B cell (primary cell): ENCODE measurements around the gene OSBPL5. TPM values are rescaled to one million over a fixed set of nuclear protein-coding genes. Genes with fewer than 3 reads are reported as not detected.

Experiments
- ATAC-seq: fragments of 200-7000 bp; cut with Tn5 transposase; one replicate; pipeline ENCODE4 v1.10.0; 2021; ENCODE audit warnings: low read depth, mild to moderate bottlenecking, moderate number of reproducible peaks, moderate library complexity
- CTCF ChIA-PET: fragments of 350-600 bp; sonication (Branson Sonifier 250); formaldehyde crosslinking; loops from one replicate; lab custom pipeline; 2021; ENCODE audit warnings: antibody characterized with exemption, inconsistent platforms; lab: Charles Lee
- POLR2A ChIA-PET: fragments of 350-600 bp; sonication (Branson Sonifier 250); formaldehyde crosslinking; loops from one replicate; lab custom pipeline; 2021; ENCODE audit warnings: antibody characterized with exemption; lab: Charles Lee
- DNase-seq: peaks from one replicate; pipeline ENCODE4 v3.0.0; 2013
- H2AFZ ChIP-seq: 2 replicates; pipeline ENCODE4 v1.6.1; 2012; ENCODE audit warnings: mild to moderate bottlenecking, low read depth, low read length; ENCODE audit not compliant: insufficient read depth, poor library complexity, severe bottlenecking
- H3K27ac ChIP-seq, 2 donors: 1 replicate in 1 of 2; 2 replicates in 1 of 2; pipeline ENCODE4 v1.5.1; 2012 to 2013; ENCODE audit warnings: low read length in 2 of 2, mild to moderate bottlenecking in 2 of 2, moderate library complexity in 1 of 2
- H3K27me3 ChIP-seq, 4 experiments: fragments of 200-600 bp in 1 of 4; sonication (generic) in 1 of 4; replicated peaks in 1 of 4; 1 replicate in 2 of 4; 2 replicates in 2 of 4; pipeline versions ENCODE4 v1.6.1 to v1.7.0; 2013 to 2016; ENCODE audit warnings: low read length in 3 of 4, mild to moderate bottlenecking in 2 of 4, mixed read lengths in 1 of 4, moderate library complexity in 1 of 4; ENCODE audit not compliant: insufficient read depth in 4 of 4, control insufficient read depth in 3 of 4; ENCODE audit errors: control extremely low read depth in 1 of 4
- H3K36me3 ChIP-seq, 2 experiments: replicated peaks in 1 of 2; 1 replicate in 1 of 2; 2 replicates in 1 of 2; pipeline versions ENCODE4 v1.6.1 to v1.7.1; 2013; ENCODE audit warnings: low read length in 1 of 2; ENCODE audit not compliant: insufficient read depth in 2 of 2, control insufficient read depth in 1 of 2; ENCODE audit errors: control extremely low read depth in 1 of 2, extremely low read depth in 1 of 2
- H3K4me1 ChIP-seq, 2 donors: fragments of 200-600 bp in 1 of 2; sonication (generic) in 1 of 2; 1 replicate in 1 of 2; 2 replicates in 1 of 2; pipeline versions ENCODE4 v1.5.1 to v1.6.1; 2013 to 2017; ENCODE audit warnings: low read length in 2 of 2; ENCODE audit not compliant: control insufficient read depth in 2 of 2, insufficient read depth in 2 of 2
- H3K4me2 ChIP-seq: replicated peaks from 2 replicates; pipeline ENCODE3; 2012; ENCODE audit warnings: mild to moderate bottlenecking, low read depth, low read length; ENCODE audit not compliant: poor library complexity, severe bottlenecking
- H3K4me3 ChIP-seq, 5 experiments: fragments of 200-600 bp in 1 of 5; sonication (generic) in 1 of 5; 1 replicate in 3 of 5; 2 replicates in 2 of 5; pipeline versions ENCODE4 v1.5.1 to v1.7.0; 2011 to 2016; ENCODE audit warnings: low read length in 4 of 5, mild to moderate bottlenecking in 4 of 5, low read depth in 2 of 5, control low read depth in 1 of 5, moderate library complexity in 1 of 5; ENCODE audit not compliant: insufficient read depth in 1 of 5; ENCODE audit errors: control extremely low read depth in 1 of 5, extremely low read depth in 1 of 5
- H3K79me2 ChIP-seq: fragments of 200-600 bp; sonication (generic); one replicate; pipeline ENCODE4 v1.6.0; 2016; ENCODE audit warnings: low read length; ENCODE audit not compliant: control insufficient read depth, insufficient read depth
- H3K9ac ChIP-seq: fragments of 200-600 bp; sonication (generic); 2 replicates; pipeline ENCODE4 v1.6.1; 2017; ENCODE audit warnings: mild to moderate bottlenecking, low read length, moderate library complexity
- H3K9me3 ChIP-seq, 3 donors: one replicate each; pipeline versions ENCODE4 v1.6.1 to v1.7.1; 2013; ENCODE audit warnings: low read length in 2 of 3; ENCODE audit not compliant: control insufficient read depth in 2 of 3, insufficient read depth in 1 of 3; ENCODE audit errors: control extremely low read depth in 1 of 3
- H4K20me1 ChIP-seq: 2 replicates; pipeline ENCODE4 v1.6.0; 2012; ENCODE audit warnings: mild to moderate bottlenecking, low read length; ENCODE audit not compliant: insufficient read depth, control insufficient read depth, poor library complexity, severe bottlenecking
- H3K27ac Mint-ChIP-seq: one replicate; pipeline ENCODE4 v1.8.0; 2021; ENCODE audit warnings: mixed read lengths
- H3K27me3 Mint-ChIP-seq: one replicate; pipeline ENCODE4 v1.8.0; 2021; ENCODE audit warnings: mixed read lengths
- H3K4me1 Mint-ChIP-seq: one replicate; pipeline ENCODE4 v1.8.0; 2021; ENCODE audit warnings: mixed read lengths
- H3K4me3 Mint-ChIP-seq: one replicate; pipeline ENCODE4 v1.8.0; 2021; ENCODE audit warnings: mixed read lengths
- H3K9me3 Mint-ChIP-seq: one replicate; pipeline ENCODE4 v1.8.0; 2022; ENCODE audit warnings: mixed read lengths; ENCODE audit not compliant: insufficient read depth
- EZH2 ChIP-seq: IDR thresholded peaks from 2 replicates; pipeline ENCODE4 v1.6.1; 2012; ENCODE audit warnings: borderline replicate concordance, low read depth, mild to moderate bottlenecking, moderate library complexity, low read length; ENCODE audit not compliant: insufficient read depth, poor library complexity, severe bottlenecking
- WGBS: methylation state at CpG from one replicate; pipeline ENCODE4 v1.1.5; 2013; ENCODE audit warnings: missing lambda C conversion rate; ENCODE audit not compliant: insufficient coverage; 5-methylcytosine and 5-hydroxymethylcytosine counted together
- intact Hi-C: fragments of 100-400 bp; cut with micrococcal nuclease; formaldehyde crosslinking; loops from one replicate; pipeline ENCODE4 v1.10.0; 2022
- polyA plus RNA-seq: library from polyadenylated mRNA; depleted of rRNA; stranded (reverse); fragments of >200 nt; gene quantifications from 2 replicates; pipeline ENCODE4 v1.2.3, GENCODE V29; 2012
- total RNA-seq, 2 donors: library from RNA; stranded (reverse); fragments of 120-200 nt in 1 of 2; gene quantifications; 1 replicate in 1 of 2; 2 replicates in 1 of 2; pipeline versions ENCODE4 v1.2.3 to v1.2.4, GENCODE V29; 2013 to 2022
- TF ChIP-seq, protein P1 (sequence below): fragments of 200-600 bp; IDR thresholded peaks from one replicate; pipeline ENCODE4 v1.8.0; 2022; ENCODE audit warnings: antibody characterized with exemption, mild to moderate bottlenecking

OSBPL5 gene
- total and polyA plus RNA-seq, 2 donors (not counting 1 experiment from before 2014, with no cell fraction given) = 0.15 to 1.2 TPM

DNA sequence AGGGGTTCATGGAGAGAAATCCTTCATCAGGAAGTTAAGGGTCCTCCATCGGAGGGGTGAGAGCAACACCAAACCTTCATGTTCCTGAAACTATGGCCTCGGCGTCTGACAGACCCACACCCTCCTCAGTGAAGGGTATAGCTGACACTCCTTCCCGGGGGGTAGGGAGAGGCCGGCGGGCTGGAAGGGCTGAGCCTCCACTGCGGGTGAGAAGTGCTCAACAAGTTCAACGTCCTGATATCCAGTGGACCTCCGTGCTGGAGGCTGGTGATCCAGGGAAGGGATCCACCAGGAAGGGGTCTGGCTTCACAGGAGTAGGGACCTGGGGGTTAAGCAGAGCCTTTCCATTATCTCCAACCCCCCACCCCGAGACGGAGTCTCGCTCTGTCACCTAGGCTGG, 120.2 kb downstream of the OSBPL5 start:
- POLR2A ChIA-PET = no interaction called here
- Histone ChIP-seq H3K4me2 (no peak overlapping the region), H3K4me1 (peaks cover 5 to 9% of the 10 kb centered on the region in 2 donors), H4K20me1 (peaks cover 81% of the 10 kb centered on the region), H2AFZ (no peak overlapping the region), H3K27ac (no peak overlapping the region), H3K9ac (no peak overlapping the region), H3K27me3 (no peaks in the 10 kb centered on the region), H3K9me3 (no peaks in the 10 kb centered on the region), H3K4me3 (no peak overlapping the region), H3K36me3 (peaks cover 0 to 42% of the 10 kb centered on the region in 2 experiments), H3K79me2 (peaks cover 74% of the 10 kb centered on the region)
- no peak for DNase-seq
- Mint-ChIP-seq H3K27ac (no peak overlapping the region), H3K4me1 (peaks cover 10% of the 10 kb centered on the region), H3K27me3 (no peaks in the 10 kb centered on the region), H3K9me3 (no peaks in the 10 kb centered on the region), H3K4me3 (no peak overlapping the region)
- WGBS = 95% methylated on average over 6 of the region's 12 CpGs
- CTCF ChIA-PET = interaction anchor here (3.0 kb wide), 1 partner anchor 46 kb away, joined by 10 read pairs; no protein-coding TSS in a partner anchor
- intact Hi-C loops = no loop called here
- no peak for ATAC-seq
- no peak for TF ChIP-seq EZH2
- TF ChIP-seq, protein P1, sequence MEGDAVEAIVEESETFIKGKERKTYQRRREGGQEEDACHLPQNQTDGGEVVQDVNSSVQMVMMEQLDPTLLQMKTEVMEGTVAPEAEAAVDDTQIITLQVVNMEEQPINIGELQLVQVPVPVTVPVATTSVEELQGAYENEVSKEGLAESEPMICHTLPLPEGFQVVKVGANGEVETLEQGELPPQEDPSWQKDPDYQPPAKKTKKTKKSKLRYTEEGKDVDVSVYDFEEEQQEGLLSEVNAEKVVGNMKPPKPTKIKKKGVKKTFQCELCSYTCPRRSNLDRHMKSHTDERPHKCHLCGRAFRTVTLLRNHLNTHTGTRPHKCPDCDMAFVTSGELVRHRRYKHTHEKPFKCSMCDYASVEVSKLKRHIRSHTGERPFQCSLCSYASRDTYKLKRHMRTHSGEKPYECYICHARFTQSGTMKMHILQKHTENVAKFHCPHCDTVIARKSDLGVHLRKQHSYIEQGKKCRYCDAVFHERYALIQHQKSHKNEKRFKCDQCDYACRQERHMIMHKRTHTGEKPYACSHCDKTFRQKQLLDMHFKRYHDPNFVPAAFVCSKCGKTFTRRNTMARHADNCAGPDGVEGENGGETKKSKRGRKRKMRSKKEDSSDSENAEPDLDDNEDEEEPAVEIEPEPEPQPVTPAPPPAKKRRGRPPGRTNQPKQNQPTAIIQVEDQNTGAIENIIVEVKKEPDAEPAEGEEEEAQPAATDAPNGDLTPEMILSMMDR = no peak

DNA sequence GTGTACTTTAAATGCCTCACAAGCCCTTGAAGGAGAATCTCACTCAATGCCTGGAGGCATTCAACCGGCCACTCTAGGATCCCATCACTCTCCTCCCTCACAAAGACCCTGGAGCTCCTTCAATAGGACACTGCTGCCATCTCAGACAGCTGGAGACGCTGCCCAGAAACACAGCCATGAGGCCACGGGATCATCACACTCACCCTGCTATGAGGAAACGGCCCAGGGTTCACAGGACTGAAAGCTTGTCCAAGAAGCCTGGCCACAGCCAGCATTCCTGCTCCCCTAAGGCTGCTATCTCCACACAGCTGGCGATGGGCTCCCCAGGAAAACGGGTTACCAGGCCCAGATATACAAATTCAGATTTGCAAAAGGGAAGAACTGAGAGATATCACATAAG, 121.1 kb downstream of the OSBPL5 start:
- intact Hi-C loops = no loop called here
- peaks cover 2% of the 10 kb centered on the region for H3K4me1 Mint-ChIP-seq
- TF ChIP-seq, protein P1 = no peak
- no peak for TF ChIP-seq EZH2
- ATAC-seq = no peak
- no peak overlapping the region for H3K27ac ChIP-seq
- WGBS = 90% methylated on average over 5 of the region's 6 CpGs
- H3K27ac Mint-ChIP-seq = no peak overlapping the region
- no peak overlapping the region for H2AFZ ChIP-seq
- no peaks in the 10 kb centered on the region for H3K9me3 ChIP-seq
- H3K4me3 ChIP-seq = no peak overlapping the region
- DNase-seq = no peak
- no peak overlapping the region for H3K4me3 Mint-ChIP-seq
- H3K27me3 Mint-ChIP-seq = no peaks in the 10 kb centered on the region
- no peak overlapping the region for H3K4me2 ChIP-seq
- peaks cover 0 to 48% of the 10 kb centered on the region in 2 experiments for H3K36me3 ChIP-seq
- peaks cover 0 to under 1% of the 10 kb centered on the region in 2 donors for H3K4me1 ChIP-seq
- H3K9ac ChIP-seq = no peak overlapping the region
- peaks cover 65% of the 10 kb centered on the region for H3K79me2 ChIP-seq
- peaks cover 72% of the 10 kb centered on the region for H4K20me1 ChIP-seq
- ChIA-PET CTCF (no interaction called here), POLR2A (no interaction called here)
- H3K27me3 ChIP-seq = no peaks in the 10 kb centered on the region
- no peaks in the 10 kb centered on the region for H3K9me3 Mint-ChIP-seq
